OCI-LY1 (cell line): ENCODE data around the gene DBN1.

ENCODE experiments used
- CTCF ChIP-seq: fragments of 200-600 bp; sonication (generic), shearing (Covaris generic); IDR thresholded peaks from 2 replicates; pipeline ENCODE4 v1.5.1; 2017; ENCODE audit warnings: mild to moderate bottlenecking, antibody characterized with exemption, low read length, moderate library complexity, mixed read lengths
- EZH2 ChIP-seq: fragments of 200-600 bp; sonication (generic), shearing (Covaris generic); IDR thresholded peaks from 2 replicates; pipeline ENCODE4 v1.8.0; 2017; ENCODE audit warnings: borderline replicate concordance, mixed run types, mild to moderate bottlenecking, antibody characterized with exemption, low read length, moderate library complexity, mixed read lengths

GRCh38 chr5:177465044-177465443 is 8.4 kb downstream of the DBN1 start:
- TF ChIP-seq CTCF (no peak), EZH2 (no peak)
